MM.1S (cell line): ENCODE data around the gene RAB35.
A peak's percentile ranks its signal among the peaks of the same experiment; 100 is the strongest.

Experiments
- DNase-seq: peaks from one replicate; pipeline ENCODE4 v3.0.0-alpha.2; 2015
- H2AFZ ChIP-seq: fragments of 300-600 bp; sonication (generic); 2 replicates; pipeline ENCODE4 v1.6.0; 2016; ENCODE audit warnings: antibody characterized with exemption, low read length
- H3F3A ChIP-seq: fragments of 300-600 bp; sonication (generic); 2 replicates; pipeline ENCODE4 v1.6.1; 2016; ENCODE audit warnings: mild to moderate bottlenecking, antibody characterized with exemption, low read length, moderate library complexity, mixed read lengths; ENCODE audit not compliant: insufficient read depth
- H3K27ac ChIP-seq: fragments of 300-600 bp; sonication (generic); 2 replicates; pipeline ENCODE4 v1.5.1; 2016; ENCODE audit warnings: mild to moderate bottlenecking, low read length
- H3K27me3 ChIP-seq: fragments of 300-600 bp; sonication (generic); replicated peaks from 2 replicates; pipeline ENCODE4 v1.6.0; 2016; ENCODE audit warnings: low read length; ENCODE audit not compliant: insufficient read depth
- H3K36me3 ChIP-seq: fragments of 300-600 bp; sonication (generic); replicated peaks from 2 replicates; pipeline ENCODE4 v1.6.1; 2016; ENCODE audit warnings: mild to moderate bottlenecking, low read length, mixed read lengths; ENCODE audit not compliant: insufficient read depth
- H3K4me1 ChIP-seq: fragments of 300-600 bp; sonication (generic); 2 replicates; pipeline ENCODE4 v1.6.1; 2016; ENCODE audit warnings: low read length, mixed read lengths
- H3K4me2 ChIP-seq: fragments of 300-600 bp; sonication (generic); 2 replicates; pipeline ENCODE4 v1.6.0; 2016; ENCODE audit warnings: low read depth, low read length
- H3K4me3 ChIP-seq: fragments of 300-600 bp; sonication (generic); 2 replicates; pipeline ENCODE4 v1.5.1; 2016; ENCODE audit warnings: low read length, mixed read lengths
- H3K79me2 ChIP-seq: fragments of 300-600 bp; sonication (generic); 2 replicates; pipeline ENCODE4 v1.6.1; 2016; ENCODE audit warnings: mixed run types, low read length, mixed read lengths
- H3K9ac ChIP-seq: fragments of 300-600 bp; sonication (generic); 2 replicates; pipeline ENCODE4 v1.6.1; 2016; ENCODE audit warnings: low read length, mixed read lengths
- H3K9me2 ChIP-seq: fragments of 300-600 bp; sonication (generic); replicated peaks from 2 replicates; pipeline ENCODE4 v1.6.1; 2016; ENCODE audit warnings: mild to moderate bottlenecking, low read length, mixed read lengths; ENCODE audit not compliant: insufficient read depth
- H3K9me3 ChIP-seq: fragments of 300-600 bp; sonication (generic); replicated peaks from 2 replicates; pipeline ENCODE4 v1.6.1; 2016; ENCODE audit warnings: mild to moderate bottlenecking, low read length, mixed read lengths; ENCODE audit not compliant: insufficient read depth
- H4K20me1 ChIP-seq: fragments of 300-600 bp; sonication (generic); 2 replicates; pipeline ENCODE4 v1.6.1; 2016; ENCODE audit warnings: mild to moderate bottlenecking, low read length, moderate library complexity, mixed read lengths; ENCODE audit not compliant: insufficient read depth
- EZH2 ChIP-seq: fragments of 300-600 bp; sonication (generic); optimal IDR thresholded peaks from 2 replicates; pipeline ENCODE3; 2017; ENCODE audit warnings: low read depth, mild to moderate bottlenecking, antibody characterized with exemption, low read length, mixed read lengths
- EZH2phosphoT487 ChIP-seq: fragments of 300-600 bp; sonication (generic); IDR thresholded peaks from 2 replicates; pipeline ENCODE4 v1.6.1; 2018; ENCODE audit warnings: antibody characterized with exemption, low read length
- TF ChIP-seq, protein P1 (sequence below): fragments of 300-600 bp; sonication (generic); IDR thresholded peaks from 2 replicates; pipeline ENCODE4 v1.5.1; 2016; ENCODE audit warnings: antibody characterized with exemption, low read length, mixed read lengths

The RAB35 gene

DNA sequence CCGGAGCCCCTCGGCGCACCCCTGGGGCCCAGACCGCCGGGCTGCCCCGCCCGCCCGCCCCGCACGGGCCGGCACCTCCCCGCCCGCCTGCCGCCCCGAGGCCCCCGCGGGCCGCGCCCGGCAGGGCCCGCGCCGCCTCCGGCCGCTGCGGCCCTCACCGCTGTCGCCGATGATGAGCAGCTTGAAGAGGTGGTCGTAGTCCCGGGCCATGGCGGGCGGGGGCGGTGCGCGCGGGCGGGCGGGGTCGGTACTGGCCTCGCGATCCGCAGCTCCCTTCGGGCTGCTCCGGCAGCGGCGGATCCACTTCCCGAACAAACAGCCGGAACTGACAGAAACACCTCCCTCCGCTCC is at the start of gene RAB35:
Gene RAB35, minus strand, starts transcription at position 313 of the 351 bp plus-strand sequence. Its CDS starts 103 bp downstream, at position 210.
- Histone ChIP-seq H3K9ac (peak within 1 kb of the TSS; percentile 85), H3K4me1 (peaks cover 31% of the 10 kb centered on the region), H3K27ac (peak within 1 kb of the TSS; percentile 95), H3K4me2 (peak within 1 kb of the TSS; percentile 84), H2AFZ (no peak within 1 kb of the TSS), H3K79me2 (peaks cover 56% of the 10 kb centered on the region), H3K4me3 (peak within 1 kb of the TSS; percentile 83), H4K20me1 (no peaks in the 10 kb centered on the region), H3K9me2 (no peaks in the 10 kb centered on the region), H3F3A (peaks cover 30% of the 10 kb centered on the region), H3K36me3 (no peaks in the 10 kb centered on the region), H3K27me3 (no peaks in the 10 kb centered on the region), H3K9me3 (no peaks in the 10 kb centered on the region)
- no peak for DNase-seq
- TF ChIP-seq EZH2phosphoT487 (no peak), EZH2 (no peak)
- TF ChIP-seq, protein P1, sequence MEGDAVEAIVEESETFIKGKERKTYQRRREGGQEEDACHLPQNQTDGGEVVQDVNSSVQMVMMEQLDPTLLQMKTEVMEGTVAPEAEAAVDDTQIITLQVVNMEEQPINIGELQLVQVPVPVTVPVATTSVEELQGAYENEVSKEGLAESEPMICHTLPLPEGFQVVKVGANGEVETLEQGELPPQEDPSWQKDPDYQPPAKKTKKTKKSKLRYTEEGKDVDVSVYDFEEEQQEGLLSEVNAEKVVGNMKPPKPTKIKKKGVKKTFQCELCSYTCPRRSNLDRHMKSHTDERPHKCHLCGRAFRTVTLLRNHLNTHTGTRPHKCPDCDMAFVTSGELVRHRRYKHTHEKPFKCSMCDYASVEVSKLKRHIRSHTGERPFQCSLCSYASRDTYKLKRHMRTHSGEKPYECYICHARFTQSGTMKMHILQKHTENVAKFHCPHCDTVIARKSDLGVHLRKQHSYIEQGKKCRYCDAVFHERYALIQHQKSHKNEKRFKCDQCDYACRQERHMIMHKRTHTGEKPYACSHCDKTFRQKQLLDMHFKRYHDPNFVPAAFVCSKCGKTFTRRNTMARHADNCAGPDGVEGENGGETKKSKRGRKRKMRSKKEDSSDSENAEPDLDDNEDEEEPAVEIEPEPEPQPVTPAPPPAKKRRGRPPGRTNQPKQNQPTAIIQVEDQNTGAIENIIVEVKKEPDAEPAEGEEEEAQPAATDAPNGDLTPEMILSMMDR: no peak

DNA sequence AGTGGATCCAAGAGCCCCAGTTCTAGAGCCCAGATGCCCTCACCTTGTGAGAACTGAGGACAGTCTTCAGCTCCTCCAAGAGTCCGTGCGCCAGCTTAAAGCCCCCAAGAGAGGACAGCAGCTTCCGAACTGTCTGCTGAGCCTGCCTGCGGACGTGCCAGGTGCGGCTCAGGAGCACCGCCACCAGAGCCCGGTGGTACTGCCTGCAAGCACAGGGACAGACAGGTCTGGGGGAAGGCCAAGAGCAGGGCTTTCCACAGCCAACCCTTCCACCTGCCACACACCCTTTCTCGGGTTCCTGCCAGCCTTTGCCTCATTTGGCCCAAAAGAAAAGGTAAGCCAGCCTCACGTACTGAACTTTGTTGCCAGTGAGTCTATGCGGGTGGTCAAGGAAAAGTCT is 47.7 kb upstream of the RAB35 start:
- no peaks in the 10 kb centered on the region for H4K20me1 ChIP-seq
- H3K4me2 ChIP-seq: no peak overlapping the region
- TF ChIP-seq, protein P1: no peak
- TF ChIP-seq EZH2 (no peak), EZH2phosphoT487 (no peak)
- no peaks in the 10 kb centered on the region for H3K9me2 ChIP-seq
- no peak overlapping the region for H2AFZ ChIP-seq
- H3K27ac ChIP-seq: no peak overlapping the region
- no peak overlapping the region for H3K4me3 ChIP-seq
- no peaks in the 10 kb centered on the region for H3F3A ChIP-seq
- no peaks in the 10 kb centered on the region for H3K9me3 ChIP-seq
- no peaks in the 10 kb centered on the region for H3K36me3 ChIP-seq
- H3K79me2 ChIP-seq: no peaks in the 10 kb centered on the region
- H3K27me3 ChIP-seq: no peaks in the 10 kb centered on the region
- no peak for DNase-seq
- H3K4me1 ChIP-seq: no peaks in the 10 kb centered on the region
- no peak overlapping the region for H3K9ac ChIP-seq

DNA sequence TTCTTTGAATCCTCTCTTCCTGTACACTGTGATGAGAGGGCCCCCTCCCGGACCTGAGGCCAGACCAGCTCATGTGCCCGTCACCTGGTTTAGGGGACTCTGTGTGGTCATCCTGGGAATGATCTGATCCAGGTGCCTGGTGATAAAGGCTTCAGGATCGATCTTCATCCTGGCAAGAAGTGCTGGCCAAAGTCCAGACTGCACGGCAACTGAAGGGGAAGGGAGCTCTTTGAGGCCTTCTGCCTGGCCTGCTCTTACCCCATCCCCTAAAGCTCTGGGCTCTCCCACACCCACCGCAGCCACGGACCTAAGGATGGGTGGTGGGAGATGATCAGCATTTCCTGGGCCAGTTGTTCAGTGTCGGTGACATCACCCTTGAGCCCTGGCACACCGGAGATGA is 46.2 kb upstream of the RAB35 start:
- no peak overlapping the region for H3K4me3 ChIP-seq
- H3K27me3 ChIP-seq: no peaks in the 10 kb centered on the region
- H3K27ac ChIP-seq: no peak overlapping the region
- no peak overlapping the region for H3K9ac ChIP-seq
- H4K20me1 ChIP-seq: no peaks in the 10 kb centered on the region
- H3F3A ChIP-seq: no peaks in the 10 kb centered on the region
- TF ChIP-seq EZH2phosphoT487 (no peak), EZH2 (no peak)
- TF ChIP-seq, protein P1: no peak
- H3K4me1 ChIP-seq: no peaks in the 10 kb centered on the region
- no peak overlapping the region for H3K4me2 ChIP-seq
- H3K79me2 ChIP-seq: no peaks in the 10 kb centered on the region
- no peak overlapping the region for H2AFZ ChIP-seq
- DNase-seq: no peak
- no peaks in the 10 kb centered on the region for H3K36me3 ChIP-seq
- H3K9me2 ChIP-seq: no peaks in the 10 kb centered on the region
- no peaks in the 10 kb centered on the region for H3K9me3 ChIP-seq
